HL-60 (cell line): Measurements from ENCODE around the gene CANT1.

Experiments
- DNase-seq, 2 experiments: peaks; one replicate each; pipeline ENCODE4 v3.0.0-alpha.2; 2010 to 2020; ENCODE audit warnings: low read depth in 1 of 2, low spot score in 1 of 2
- H3K27ac ChIP-seq: fragments of 250-450 bp; sonication (Bioruptor Pico); replicated peaks from 2 replicates; pipeline ENCODE4 v1.5.1; 2020; ENCODE audit warnings: mild to moderate bottlenecking, moderate library complexity
- H3K27me3 ChIP-seq: fragments of 250-450 bp; sonication (Bioruptor Pico); 2 replicates; pipeline ENCODE4 v1.5.1; 2021; ENCODE audit warnings: mild to moderate bottlenecking, moderate library complexity; ENCODE audit not compliant: insufficient read depth, poor library complexity, severe bottlenecking
- H3K4me3 ChIP-seq: replicated peaks from 2 replicates; pipeline ENCODE4 v1.5.1; 2011; ENCODE audit warnings: mild to moderate bottlenecking, control low read depth, low read length; ENCODE audit not compliant: insufficient read depth
- CTCF ChIP-seq: IDR thresholded peaks from one replicate; pipeline ENCODE4 v1.5.1; 2011; ENCODE audit warnings: low read length, control low read depth, inconsistent platforms; ENCODE audit not compliant: insufficient read depth
- GABPA ChIP-seq: IDR thresholded peaks from 2 replicates; pipeline ENCODE4 v1.6.1; 2012; ENCODE audit warnings: low read depth
- POLR2AphosphoS5 ChIP-seq: IDR thresholded peaks from 2 replicates; pipeline ENCODE4 v1.6.1; 2012; ENCODE audit warnings: low read depth
- REST ChIP-seq: IDR thresholded peaks from 2 replicates; pipeline ENCODE4 v1.6.1; 2012; ENCODE audit warnings: low read depth; ENCODE audit not compliant: insufficient replicate concordance
- SPI1 ChIP-seq: IDR thresholded peaks from 2 replicates; pipeline ENCODE4 v1.6.1; 2012; ENCODE audit warnings: low read depth, mild to moderate bottlenecking, borderline replicate concordance

CANT1 gene

GRCh38 chr17:78970834-78971755 is 38.5 kb downstream of the CANT1 start:
- Histone ChIP-seq H3K27me3 (no peaks in the 10 kb centered on the region), H3K27ac (no peak overlapping the region), H3K4me3 (no peak overlapping the region)
- DNase-seq: peak; percentile 57 to 75
- peak; percentile 13; the same call in 1 of the 2 replicates for TF ChIP-seq SPI1
- TF ChIP-seq CTCF: peak; percentile 76
- TF ChIP-seq GABPA: no peak

GRCh38 chr17:78969865-78970264 is 39.7 kb downstream of the CANT1 start:
- H3K27me3 ChIP-seq: no peaks in the 10 kb centered on the region
- no peak for TF ChIP-seq GABPA
- TF ChIP-seq POLR2AphosphoS5: no peak
- TF ChIP-seq SPI1: no peak
- TF ChIP-seq CTCF: no peak
- no peak overlapping the region for H3K4me3 ChIP-seq
- no peak for DNase-seq
- no peak overlapping the region for H3K27ac ChIP-seq

- TF ChIP-seq REST: no peak
- TF ChIP-seq GABPA: no peak
- TF ChIP-seq POLR2AphosphoS5: no peak
- TF ChIP-seq SPI1: no peak
- no peak for TF ChIP-seq CTCF
- no peak overlapping the region for H3K27ac ChIP-seq
- H3K4me3 ChIP-seq: no peak overlapping the region
- no peaks in the 10 kb centered on the region for H3K27me3 ChIP-seq
- no peak for DNase-seq
These were observed 41.7 kb downstream of the CANT1 start for GRCh38 chr17:78967782-78968362.

- H3K4me3 ChIP-seq: no peak overlapping the region
- H3K27ac ChIP-seq: no peak overlapping the region
- TF ChIP-seq GABPA (no peak), SPI1 (no peak), CTCF (no peak), POLR2AphosphoS5 (no peak), REST (no peak)
- no peak for DNase-seq
- H3K27me3 ChIP-seq: no peaks in the 10 kb centered on the region
These were observed 42.5 kb downstream of the CANT1 start for GRCh38 chr17:78966910-78967600.
